Fibroblast of skin of abdomen (primary cell): ENCODE results near the gene SETD4.
"Not testable (repeated sequence)": the region's sequence is repeated elsewhere in the genome, so short reads cannot be mapped to it uniquely, and the experiment has no call there.

Experiments
- DNase-seq: peaks from one replicate; pipeline ENCODE4 v3.0.0-alpha.2; 2013

SETD4 gene

DNA sequence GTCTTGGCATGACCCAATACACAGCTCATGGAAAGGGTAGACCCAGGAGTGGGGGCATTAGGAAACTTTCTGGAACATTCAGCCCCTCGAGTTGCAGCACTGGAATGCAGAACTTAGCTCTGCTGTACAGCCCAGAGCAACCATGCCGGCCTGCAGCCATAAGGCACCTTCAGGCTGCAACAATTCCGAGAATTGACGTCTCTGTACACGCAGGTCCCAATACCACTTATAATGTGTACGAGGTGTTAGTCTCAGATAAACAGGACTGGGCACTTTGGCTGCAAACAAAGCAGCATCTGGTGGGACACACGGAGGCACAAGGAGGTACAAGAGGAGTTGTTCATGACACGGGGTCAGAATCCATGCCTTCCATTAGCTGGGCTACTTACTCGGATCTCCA lies 17.4 kb upstream of the SETD4 start:
- no peak for DNase-seq

DNA sequence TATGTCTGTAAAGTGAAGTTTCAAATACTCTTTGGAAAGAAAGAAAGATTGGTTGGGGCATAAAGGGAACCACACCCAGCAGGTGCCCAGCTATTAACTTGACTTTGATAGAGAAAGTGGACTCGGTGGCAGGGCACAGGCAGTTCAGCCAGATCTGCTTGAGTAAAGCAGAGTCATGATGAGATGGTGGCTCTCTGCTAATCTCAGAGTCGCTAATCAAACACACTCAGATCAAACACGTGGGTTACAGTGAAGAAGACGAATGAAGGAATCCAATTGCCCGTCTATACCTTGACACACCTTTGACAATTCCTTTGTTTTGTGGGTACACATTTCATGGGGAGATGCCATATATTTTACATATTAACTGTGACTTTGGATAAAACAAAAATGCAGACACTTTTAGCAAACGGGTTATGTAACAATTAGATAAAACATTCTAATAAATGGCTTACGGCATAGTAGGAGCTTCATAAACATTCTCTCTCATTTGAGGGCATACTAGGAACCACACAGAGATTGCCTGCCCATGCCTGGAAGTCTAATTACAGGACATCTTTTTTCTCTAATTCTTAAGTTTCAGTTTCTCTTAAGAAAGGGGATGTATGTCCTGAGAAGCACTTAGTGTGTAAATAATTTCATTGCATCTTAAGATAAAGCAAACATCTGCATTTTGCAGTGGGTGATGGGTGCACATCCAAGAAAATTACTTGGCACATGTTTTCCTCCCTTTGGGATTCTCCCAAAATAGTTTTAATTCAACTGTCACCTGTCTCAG lies 16.7 kb upstream of the SETD4 start:
- no peak for DNase-seq

DNA sequence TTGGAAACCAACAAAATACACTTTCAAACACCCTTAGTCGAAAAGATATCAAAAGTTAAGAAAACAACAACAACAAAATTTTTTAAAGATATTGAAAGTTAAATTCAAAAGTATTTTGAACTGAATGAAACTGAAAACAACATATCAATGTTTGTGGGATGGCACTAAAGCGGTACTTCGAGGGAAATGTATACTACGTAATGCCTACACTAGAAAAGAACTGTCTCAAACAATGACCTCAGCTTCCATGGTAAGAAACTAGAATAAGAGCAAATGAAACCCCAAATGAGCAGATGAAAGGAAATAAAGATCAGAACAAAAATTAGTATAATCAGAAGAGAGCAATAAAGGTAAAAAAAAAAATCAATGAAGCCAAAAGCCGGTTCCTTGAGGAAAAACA lies 15.6 kb upstream of the SETD4 start:
- DNase-seq: no peak

DNA sequence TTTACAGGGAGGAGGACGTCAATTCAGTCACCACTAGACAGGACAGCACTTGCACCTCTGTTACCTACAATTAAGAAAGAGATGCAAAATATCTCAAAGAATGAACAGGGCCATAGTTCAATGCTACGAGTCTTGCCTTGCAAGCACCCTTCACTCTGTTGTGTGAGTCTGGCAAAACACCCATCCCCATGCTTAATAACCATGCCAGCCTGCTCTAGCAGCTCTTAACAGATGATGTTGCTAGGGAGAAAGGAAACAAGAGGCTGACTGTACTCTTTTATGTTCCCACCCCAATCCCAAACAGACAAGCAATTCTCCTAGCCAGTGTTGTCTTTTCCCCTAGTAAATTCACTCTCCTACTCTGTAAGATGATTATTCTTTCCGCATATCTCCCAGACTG lies 14.8 kb upstream of the SETD4 start:
- no peak for DNase-seq

DNA sequence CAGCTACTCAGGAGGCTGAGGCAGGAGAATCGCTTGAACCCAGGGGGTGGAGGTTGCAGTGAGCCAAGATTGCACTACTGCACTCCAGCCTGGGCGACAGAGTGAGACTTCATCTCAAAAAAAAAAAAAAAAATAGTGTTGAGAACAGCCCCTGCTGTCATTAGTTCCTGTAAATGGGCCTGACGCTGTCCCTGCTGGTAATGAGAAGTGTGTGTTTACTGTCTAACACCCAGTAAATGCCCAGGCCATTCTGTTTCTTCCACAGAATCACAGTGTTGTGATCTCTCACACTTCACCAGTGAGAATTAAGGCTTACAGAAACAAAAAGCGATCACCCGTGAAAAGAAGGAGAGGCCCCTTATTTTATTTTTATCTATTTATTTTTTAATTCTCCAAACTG lies 13.6 kb upstream of the SETD4 start:
- DNase-seq: not testable (repeated sequence)

DNA sequence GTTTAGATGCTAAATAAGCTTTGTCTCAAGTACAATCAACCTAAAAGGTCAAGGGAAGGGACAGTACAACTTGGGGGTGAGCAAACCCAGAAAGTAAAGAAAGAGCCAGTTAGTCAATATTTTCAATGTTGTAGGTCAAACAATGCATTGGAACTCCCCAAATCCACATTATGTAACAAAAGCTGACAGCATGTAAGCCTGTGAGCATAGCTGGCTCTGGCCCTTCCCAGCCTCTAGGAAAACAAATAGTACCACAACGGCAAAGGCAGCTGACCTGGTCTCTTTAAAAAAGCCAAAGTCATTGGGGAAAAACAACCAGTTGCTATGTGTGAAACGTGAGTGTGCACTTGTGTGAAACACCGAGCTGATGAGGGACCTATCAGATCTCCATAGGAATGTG lies 12.9 kb upstream of the SETD4 start:
- no peak for DNase-seq

DNA sequence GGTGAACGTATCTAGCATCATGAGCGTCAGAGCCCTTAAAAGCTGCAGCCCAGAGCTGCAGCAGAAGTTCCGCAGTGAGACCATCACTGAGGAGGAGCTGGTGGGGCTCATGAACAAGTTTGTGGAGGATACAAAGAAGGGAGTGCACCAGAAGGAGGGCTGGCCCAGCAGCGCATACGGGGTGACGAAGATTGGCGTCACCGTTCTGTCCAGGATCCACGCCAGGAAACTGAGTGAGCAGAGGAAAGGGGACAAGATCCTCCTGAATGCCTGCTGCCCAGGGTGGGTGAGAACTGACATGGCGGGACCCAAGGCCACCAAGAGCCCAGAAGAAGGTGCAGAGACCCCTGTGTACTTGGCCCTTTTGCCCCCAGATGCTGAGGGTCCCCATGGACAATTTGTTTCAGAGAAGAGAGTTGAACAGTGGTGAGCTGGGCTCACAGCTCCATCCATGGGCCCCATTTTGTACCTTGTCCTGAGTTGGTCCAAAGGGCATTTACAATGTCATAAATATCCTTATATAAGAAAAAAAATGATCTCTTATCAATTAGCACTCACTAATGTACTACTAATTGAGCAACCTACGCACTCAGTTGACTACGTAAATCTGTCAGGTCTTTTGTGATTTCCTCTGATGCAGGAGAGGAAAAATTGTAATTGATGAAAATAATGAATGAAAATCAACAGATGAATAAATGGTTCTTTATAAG lies 12.3 kb upstream of the SETD4 start:
- no peak for DNase-seq

DNA sequence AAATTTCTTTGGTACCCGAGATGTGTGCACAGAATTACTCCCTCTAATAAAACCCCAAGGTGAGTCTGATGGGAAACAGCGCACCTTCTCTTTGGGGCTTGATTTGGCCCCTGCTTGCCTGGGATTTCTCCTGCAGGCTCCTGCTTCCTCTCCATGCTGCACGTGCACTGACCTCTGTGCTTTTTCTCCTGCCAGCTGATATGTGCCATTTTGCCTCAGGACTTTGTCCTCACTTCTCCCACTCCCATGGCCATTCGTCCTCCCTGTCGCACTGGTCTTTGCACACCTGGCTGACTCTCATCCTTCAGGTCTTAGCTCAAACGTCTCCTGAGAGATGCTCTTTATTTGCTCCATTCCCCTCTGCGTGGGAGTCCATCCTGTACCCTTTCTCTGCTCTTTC lies 10.7 kb upstream of the SETD4 start:
- DNase-seq: no peak

DNA sequence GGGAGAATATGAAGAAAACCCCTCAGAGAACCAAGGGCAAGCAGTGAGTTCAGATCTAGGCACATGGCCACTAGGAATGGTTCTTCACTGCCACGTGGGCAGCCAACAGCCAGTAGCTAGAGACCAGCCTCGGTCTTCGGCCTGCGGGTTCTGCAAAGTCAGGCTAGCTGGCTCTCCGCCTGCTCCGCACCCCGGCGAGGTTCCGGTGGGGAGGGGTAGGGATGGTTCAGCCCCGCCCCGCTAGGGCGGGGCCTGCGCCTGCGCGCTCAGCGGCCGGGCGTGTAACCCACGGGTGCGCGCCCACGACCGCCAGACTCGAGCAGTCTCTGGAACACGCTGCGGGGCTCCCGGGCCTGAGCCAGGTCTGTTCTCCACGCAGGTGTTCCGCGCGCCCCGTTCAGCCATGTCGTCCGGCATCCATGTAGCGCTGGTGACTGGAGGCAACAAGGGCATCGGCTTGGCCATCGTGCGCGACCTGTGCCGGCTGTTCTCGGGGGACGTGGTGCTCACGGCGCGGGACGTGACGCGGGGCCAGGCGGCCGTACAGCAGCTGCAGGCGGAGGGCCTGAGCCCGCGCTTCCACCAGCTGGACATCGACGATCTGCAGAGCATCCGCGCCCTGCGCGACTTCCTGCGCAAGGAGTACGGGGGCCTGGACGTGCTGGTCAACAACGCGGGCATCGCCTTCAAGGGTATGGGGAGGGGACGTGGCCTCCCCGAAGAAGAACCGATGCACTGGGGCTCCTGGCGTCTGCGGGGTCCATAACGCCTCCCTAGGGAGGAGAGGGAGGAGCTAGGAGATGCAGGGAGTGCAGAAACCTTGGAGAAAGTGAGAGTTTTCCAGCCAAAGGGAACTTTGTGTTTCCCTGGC lies 9.6 kb upstream of the SETD4 start, which contains the start of gene CBR1:
TSS of gene CBR1 (plus strand) at position 312 of the 871 bp plus-strand sequence. CDS start at position 404, 92 bp downstream.
- DNase-seq: peak; percentile 95

DNA sequence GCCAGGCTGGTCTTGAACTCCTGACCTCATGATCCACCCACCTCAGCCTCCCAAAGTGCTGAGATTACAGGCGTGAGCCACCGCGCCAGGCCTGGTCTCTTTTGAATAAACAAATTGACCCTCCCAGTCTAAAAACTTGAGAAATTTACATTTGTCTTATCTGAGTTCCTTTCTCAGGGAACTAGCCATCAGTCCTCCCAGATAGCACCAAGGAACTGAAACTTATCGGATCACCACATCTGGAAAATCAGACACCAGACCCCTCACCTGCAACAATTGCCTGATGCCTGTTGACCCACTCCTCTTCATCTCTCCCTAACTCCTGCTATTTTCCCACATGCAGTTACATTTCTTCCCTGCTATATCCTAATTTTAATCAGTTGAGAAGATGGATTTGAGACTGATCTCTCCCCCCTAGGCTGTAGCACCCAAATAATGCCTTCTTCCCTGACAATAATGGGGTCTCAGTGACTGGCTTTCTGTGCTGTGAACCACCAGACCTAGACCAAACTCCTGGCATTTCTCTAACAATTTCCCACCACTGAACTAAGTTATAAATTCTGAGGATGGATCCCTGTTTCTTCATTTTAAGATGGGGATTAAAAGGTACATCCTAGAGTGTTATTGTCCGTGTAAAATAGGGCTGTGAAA lies 8.5 kb upstream of the SETD4 start:
- no peak for DNase-seq

DNA sequence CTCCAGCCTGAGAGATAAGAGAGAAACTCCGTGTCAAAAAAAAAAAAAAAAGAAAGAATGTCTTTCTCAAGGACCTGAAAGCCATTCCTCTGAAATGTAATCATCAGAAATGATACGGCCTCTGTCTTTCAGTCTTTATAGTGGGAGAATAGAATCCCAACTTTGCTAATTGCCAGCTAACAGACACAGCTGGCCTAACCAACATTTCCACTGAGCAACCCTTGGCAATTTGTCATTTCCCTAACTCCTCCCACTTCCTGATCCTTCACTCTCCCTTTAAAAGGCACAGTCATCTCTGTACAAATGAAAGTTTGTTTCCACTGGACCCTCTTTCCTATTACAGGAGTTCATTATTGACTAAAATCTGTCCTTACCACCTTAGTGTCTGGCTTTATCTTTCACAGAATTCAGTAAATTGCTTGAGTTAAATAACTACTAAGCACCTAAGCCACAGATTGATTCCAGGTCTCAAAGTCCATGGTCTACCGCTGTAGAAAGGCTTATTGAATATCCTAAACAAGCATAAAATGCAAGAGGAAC lies 5.2 kb upstream of the SETD4 start:
- peak; percentile 59 for DNase-seq

DNA sequence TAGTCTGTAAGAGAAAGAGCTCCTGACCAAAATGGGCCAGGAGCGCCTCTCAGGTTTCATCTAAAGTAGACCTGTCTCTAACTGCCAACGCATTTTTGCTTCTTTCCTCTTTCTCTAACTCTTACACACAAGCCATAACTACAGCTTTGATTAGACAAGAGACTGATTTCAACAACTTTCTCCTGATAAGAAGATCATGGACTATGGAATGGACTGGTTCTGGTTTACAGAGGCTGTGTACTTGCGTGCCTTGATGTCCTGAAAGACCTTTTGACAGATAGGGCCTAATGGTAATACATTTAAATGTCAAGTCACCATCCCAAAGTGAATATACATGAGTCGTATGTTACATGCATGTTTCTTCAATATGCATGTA lies 3.7 kb upstream of the SETD4 start:
- DNase-seq: no peak

DNA sequence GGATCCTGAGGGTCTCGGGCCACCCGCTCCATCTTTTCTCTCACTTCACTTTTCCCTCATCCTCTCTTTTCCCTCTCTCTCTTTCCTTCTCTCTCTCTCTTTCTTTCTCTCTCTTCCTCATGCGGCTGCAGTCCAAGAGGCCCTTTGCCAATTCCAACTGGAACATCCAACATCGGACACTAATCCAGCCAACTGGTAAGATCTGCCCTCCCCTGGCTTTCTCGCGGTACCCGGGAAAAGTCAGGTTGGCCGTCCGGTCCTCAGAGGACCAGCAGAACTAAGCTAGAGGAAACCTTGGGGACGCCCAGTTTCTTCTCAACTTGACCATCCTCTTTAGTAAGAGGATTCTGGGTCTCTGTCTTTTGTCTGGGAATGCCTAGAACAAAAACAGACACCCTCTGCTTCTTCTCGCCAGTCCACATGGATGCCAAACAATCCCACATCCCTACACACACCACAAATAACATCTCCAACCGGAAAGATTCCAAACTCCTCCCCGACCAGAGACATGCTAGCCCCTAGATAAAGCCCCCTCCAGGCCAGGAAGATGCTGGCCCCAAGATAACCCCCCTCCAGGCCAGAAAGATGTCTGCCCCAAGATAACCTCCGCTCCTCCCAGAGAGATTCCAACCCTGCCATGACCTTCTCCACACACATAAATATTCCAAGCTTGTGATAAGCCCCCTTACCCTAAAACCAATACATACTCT lies 3.2 kb upstream of the SETD4 start:
- DNase-seq: no peak

DNA sequence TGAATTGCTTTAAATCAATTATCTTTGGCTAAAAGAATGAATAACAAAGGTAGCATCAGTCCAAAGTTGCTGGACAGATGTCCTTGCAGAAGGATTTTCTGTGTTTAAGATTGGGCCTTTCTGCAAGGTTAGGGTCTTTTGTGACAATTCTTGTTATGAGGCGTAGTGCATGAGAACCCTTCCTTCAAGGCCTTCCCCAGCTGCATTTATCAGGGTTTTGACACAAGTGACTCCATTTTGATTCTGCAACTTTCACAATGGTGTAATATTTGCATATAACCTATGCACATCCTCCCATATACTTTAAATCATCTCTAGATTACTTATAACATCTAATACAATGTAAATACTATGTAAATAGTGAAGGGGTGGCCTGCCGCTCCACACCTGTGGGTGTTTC lies 1.1 kb upstream of the SETD4 start:
- DNase-seq: no peak

DNA sequence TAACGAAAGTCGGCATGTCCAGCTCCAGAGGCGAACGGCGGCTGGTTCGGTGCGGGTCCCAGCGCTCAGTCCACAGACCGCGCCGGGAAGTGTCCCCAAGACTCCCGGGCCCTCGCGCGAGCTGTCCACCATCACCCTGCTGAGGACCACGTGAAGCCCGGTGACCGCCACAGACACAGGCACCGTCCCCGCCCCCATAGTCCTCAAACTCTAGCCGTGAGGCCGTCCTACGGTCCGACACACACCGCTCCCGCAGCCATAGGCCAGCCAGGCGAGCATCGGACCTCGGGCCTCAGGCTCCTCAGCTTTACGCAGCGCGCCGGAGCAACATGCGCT lies 535 bp downstream of the SETD4 start:
- no peak for DNase-seq

DNA sequence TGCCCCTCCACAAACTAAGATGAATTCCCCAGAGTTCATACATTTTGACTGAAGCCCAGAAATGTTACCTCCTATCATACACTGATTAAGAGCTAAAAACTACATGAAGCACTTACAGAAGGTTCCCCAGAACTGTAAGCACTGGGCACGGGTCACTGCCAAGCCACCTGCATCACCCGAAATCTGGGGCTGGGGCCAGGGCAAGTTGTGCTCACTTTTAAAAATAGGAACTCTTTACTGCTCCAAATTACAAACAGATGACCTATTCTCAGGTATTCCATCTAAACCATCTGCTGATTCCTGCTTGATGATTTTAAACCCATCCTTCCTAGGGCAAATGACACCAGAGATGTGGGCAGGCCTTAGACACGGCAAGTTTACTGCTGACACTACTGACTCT lies 4.8 kb downstream of the SETD4 start:
- DNase-seq: no peak

DNA sequence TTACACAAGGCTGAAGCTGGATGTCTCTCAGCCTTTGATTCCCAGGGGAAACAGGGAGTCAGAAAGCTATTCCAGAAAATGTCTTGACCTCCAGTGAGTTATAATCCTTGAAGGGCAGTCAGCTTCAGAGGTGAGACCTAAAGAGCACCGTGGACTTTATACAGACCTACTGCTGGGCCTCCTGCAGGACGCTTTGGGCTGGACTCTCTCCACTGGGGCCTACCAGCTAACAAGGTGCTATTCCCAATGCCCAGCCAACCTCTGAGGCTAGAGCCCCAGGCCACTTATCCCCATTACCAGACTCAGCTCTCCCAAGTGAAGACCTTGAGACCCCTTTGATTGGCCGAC lies 6.6 kb downstream of the SETD4 start:
- DNase-seq: no peak

DNA sequence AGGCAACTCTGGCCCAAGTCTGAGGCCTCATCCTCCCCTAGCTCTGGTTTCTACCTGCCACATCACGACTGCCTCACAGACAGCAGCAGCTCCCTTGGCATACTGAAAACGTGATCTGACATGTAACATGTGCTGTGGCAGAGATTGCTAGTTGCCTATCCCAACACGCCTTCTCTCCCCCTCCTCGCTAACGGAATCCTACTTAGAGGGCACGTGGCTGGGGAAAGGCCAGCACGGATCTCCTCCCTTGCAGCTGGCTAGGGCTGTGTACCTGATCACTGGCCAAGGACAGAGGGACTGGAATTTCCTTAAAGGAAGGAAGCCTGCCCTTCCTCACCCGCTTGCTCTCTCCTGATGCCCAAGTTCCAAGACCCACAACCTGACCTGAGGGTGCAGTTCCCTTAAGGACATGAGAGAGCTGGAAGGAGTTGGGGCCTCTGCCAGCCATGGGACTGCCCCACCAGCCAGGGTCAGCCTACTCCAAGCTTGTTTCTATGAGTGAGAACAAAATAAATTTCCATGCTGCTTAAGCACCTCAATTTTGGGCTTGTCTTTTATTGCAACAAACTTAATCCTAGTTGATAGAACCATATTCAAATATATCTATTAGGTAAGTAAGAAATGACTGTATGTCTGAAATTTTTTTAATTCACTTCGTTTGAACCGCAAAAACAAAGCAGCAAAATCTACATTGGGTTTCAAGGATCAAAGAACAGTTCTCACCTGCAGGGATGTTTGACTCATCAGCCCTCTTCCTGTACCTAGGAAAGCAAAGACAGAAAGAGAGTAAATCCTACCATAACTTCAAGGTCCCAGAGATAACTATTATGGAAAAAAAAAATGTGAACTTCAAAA lies 7.2 kb downstream of the SETD4 start:
- DNase-seq: no peak

DNA sequence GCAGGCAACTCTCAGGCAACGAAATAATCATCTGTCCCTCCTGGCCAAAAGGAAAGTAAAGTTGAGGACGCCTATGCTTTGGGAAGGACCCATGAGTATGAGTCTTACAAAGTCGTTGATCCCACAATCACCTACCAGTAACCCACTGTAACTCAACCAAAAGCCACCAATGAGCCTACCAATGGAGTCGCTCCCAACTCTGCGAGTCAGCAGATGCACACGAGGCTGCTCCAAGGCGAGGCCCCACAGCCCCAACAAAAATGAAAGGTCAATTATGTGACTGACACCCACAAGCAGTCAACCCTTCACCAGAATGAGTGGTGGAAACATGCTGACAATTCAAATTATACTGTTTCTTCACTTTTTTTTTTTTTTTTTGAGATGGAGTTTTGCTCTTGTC lies 12.0 kb downstream of the SETD4 start:
- no peak for DNase-seq

DNA sequence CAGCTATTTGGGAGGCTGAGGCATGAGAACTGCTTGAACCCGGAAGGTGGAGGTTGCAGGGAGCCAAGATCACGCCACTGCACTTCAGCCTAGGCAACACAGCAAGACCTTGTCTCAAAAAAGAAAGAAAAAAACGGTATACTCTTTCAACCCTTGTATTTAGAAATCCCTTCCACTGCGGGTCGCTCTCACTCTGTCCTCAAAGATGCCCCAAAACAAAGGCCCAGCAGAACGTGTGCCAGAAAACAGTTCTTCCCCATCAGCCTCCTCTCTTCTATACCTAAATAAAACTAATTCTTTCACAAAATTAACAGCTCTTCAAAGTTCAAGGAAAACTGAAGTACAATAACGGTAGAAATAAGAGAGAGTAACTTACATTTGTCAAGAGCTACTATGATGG lies 13.2 kb downstream of the SETD4 start:
- DNase-seq: no peak

DNA sequence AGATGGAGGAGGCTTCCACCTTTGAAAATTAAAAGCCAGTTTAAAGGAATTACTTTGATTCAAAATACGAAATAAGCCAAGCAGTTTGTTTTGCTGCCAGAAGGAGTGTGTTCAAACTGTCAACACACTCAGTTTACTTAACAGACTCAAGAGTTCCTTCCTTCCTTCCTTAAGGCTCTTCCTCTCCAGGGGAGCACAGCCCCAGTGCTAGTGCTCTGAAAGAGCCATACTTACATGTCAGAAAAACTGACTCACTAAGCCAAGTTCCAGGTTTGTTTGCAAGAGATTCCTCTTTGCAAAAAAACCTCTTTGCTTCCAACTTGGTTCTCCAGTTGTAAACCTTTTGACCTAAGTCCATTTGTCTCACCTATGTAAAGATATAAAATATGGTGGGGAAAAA lies 14.3 kb downstream of the SETD4 start:
- DNase-seq: no peak
